HL-60 (cell line): ENCODE measurements around the gene TOMM40.

Experiments used
- DNase-seq, 2 experiments: peaks; one replicate each; pipeline ENCODE4 v3.0.0-alpha.2; 2010 to 2020; ENCODE audit warnings: low read depth in 1 of 2, low spot score in 1 of 2
- H3K27ac ChIP-seq: fragments of 250-450 bp; sonication (Bioruptor Pico); replicated peaks from 2 replicates; pipeline ENCODE4 v1.5.1; 2020; ENCODE audit warnings: mild to moderate bottlenecking, moderate library complexity
- H3K27me3 ChIP-seq: fragments of 250-450 bp; sonication (Bioruptor Pico); 2 replicates; pipeline ENCODE4 v1.5.1; 2021; ENCODE audit warnings: mild to moderate bottlenecking, moderate library complexity; ENCODE audit not compliant: insufficient read depth, poor library complexity, severe bottlenecking
- H3K4me3 ChIP-seq: replicated peaks from 2 replicates; pipeline ENCODE4 v1.5.1; 2011; ENCODE audit warnings: mild to moderate bottlenecking, control low read depth, low read length; ENCODE audit not compliant: insufficient read depth
- GABPA ChIP-seq: IDR thresholded peaks from 2 replicates; pipeline ENCODE4 v1.6.1; 2012; ENCODE audit warnings: low read depth
- POLR2AphosphoS5 ChIP-seq: IDR thresholded peaks from 2 replicates; pipeline ENCODE4 v1.6.1; 2012; ENCODE audit warnings: low read depth
- SPI1 ChIP-seq: IDR thresholded peaks from 2 replicates; pipeline ENCODE4 v1.6.1; 2012; ENCODE audit warnings: low read depth, mild to moderate bottlenecking, borderline replicate concordance
- TF ChIP-seq, protein P1 (sequence below): IDR thresholded peaks from 2 replicates; pipeline ENCODE4 v1.6.1; 2012; ENCODE audit warnings: low read depth; ENCODE audit not compliant: insufficient replicate concordance
- TF ChIP-seq, protein P2 (sequence below): IDR thresholded peaks from one replicate; pipeline ENCODE4 v1.5.1; 2011; ENCODE audit warnings: low read length, control low read depth, inconsistent platforms; ENCODE audit not compliant: insufficient read depth

TOMM40 gene

DNA sequence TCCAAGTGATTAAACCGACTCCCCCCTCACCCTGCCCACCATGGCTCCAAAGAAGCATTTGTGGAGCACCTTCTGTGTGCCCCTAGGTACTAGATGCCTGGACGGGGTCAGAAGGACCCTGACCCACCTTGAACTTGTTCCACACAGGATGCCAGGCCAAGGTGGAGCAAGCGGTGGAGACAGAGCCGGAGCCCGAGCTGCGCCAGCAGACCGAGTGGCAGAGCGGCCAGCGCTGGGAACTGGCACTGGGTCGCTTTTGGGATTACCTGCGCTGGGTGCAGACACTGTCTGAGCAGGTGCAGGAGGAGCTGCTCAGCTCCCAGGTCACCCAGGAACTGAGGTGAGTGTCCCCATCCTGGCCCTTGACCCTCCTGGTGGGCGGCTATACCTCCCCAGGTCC lies 16.6 kb downstream of the TOMM40 start:
- TF ChIP-seq POLR2AphosphoS5 (no peak), SPI1 (no peak), GABPA (no peak)
- TF ChIP-seq, protein P1, sequence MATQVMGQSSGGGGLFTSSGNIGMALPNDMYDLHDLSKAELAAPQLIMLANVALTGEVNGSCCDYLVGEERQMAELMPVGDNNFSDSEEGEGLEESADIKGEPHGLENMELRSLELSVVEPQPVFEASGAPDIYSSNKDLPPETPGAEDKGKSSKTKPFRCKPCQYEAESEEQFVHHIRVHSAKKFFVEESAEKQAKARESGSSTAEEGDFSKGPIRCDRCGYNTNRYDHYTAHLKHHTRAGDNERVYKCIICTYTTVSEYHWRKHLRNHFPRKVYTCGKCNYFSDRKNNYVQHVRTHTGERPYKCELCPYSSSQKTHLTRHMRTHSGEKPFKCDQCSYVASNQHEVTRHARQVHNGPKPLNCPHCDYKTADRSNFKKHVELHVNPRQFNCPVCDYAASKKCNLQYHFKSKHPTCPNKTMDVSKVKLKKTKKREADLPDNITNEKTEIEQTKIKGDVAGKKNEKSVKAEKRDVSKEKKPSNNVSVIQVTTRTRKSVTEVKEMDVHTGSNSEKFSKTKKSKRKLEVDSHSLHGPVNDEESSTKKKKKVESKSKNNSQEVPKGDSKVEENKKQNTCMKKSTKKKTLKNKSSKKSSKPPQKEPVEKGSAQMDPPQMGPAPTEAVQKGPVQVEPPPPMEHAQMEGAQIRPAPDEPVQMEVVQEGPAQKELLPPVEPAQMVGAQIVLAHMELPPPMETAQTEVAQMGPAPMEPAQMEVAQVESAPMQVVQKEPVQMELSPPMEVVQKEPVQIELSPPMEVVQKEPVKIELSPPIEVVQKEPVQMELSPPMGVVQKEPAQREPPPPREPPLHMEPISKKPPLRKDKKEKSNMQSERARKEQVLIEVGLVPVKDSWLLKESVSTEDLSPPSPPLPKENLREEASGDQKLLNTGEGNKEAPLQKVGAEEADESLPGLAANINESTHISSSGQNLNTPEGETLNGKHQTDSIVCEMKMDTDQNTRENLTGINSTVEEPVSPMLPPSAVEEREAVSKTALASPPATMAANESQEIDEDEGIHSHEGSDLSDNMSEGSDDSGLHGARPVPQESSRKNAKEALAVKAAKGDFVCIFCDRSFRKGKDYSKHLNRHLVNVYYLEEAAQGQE: no peak
- TF ChIP-seq, protein P2, sequence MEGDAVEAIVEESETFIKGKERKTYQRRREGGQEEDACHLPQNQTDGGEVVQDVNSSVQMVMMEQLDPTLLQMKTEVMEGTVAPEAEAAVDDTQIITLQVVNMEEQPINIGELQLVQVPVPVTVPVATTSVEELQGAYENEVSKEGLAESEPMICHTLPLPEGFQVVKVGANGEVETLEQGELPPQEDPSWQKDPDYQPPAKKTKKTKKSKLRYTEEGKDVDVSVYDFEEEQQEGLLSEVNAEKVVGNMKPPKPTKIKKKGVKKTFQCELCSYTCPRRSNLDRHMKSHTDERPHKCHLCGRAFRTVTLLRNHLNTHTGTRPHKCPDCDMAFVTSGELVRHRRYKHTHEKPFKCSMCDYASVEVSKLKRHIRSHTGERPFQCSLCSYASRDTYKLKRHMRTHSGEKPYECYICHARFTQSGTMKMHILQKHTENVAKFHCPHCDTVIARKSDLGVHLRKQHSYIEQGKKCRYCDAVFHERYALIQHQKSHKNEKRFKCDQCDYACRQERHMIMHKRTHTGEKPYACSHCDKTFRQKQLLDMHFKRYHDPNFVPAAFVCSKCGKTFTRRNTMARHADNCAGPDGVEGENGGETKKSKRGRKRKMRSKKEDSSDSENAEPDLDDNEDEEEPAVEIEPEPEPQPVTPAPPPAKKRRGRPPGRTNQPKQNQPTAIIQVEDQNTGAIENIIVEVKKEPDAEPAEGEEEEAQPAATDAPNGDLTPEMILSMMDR: no peak
- no peak for DNase-seq
- no peak overlapping the region for H3K4me3 ChIP-seq
- H3K27ac ChIP-seq: no peak overlapping the region
- peaks cover 10% of the 10 kb centered on the region for H3K27me3 ChIP-seq

DNA sequence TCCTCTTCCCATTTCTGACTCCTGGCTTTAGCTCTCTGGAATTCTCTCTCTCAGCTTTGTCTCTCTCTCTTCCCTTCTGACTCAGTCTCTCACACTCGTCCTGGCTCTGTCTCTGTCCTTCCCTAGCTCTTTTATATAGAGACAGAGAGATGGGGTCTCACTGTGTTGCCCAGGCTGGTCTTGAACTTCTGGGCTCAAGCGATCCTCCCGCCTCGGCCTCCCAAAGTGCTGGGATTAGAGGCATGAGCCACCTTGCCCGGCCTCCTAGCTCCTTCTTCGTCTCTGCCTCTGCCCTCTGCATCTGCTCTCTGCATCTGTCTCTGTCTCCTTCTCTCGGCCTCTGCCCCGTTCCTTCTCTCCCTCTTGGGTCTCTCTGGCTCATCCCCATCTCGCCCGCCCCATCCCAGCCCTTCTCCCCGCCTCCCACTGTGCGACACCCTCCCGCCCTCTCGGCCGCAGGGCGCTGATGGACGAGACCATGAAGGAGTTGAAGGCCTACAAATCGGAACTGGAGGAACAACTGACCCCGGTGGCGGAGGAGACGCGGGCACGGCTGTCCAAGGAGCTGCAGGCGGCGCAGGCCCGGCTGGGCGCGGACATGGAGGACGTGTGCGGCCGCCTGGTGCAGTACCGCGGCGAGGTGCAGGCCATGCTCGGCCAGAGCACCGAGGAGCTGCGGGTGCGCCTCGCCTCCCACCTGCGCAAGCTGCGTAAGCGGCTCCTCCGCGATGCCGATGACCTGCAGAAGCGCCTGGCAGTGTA lies 17.2 kb downstream of the TOMM40 start:
- TF ChIP-seq, protein P1: no peak
- TF ChIP-seq POLR2AphosphoS5 (no peak), GABPA (no peak), SPI1 (no peak)
- TF ChIP-seq, protein P2: no peak

DNA sequence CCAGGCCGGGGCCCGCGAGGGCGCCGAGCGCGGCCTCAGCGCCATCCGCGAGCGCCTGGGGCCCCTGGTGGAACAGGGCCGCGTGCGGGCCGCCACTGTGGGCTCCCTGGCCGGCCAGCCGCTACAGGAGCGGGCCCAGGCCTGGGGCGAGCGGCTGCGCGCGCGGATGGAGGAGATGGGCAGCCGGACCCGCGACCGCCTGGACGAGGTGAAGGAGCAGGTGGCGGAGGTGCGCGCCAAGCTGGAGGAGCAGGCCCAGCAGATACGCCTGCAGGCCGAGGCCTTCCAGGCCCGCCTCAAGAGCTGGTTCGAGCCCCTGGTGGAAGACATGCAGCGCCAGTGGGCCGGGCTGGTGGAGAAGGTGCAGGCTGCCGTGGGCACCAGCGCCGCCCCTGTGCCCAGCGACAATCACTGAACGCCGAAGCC lies 17.8 kb downstream of the TOMM40 start:
- TF ChIP-seq SPI1 (no peak), POLR2AphosphoS5 (no peak), GABPA (no peak)
- TF ChIP-seq, protein P1: no peak
- TF ChIP-seq, protein P2: no peak
- H3K27ac ChIP-seq: no peak overlapping the region
- no peak for DNase-seq
- peaks cover 10% of the 10 kb centered on the region for H3K27me3 ChIP-seq
- no peak overlapping the region for H3K4me3 ChIP-seq

More for the DNA sequence above, 17.2 kb downstream of the TOMM40 start:
- no peak for DNase-seq
- peaks cover 10% of the 10 kb centered on the region for H3K27me3 ChIP-seq
- H3K4me3 ChIP-seq: no peak overlapping the region
- no peak overlapping the region for H3K27ac ChIP-seq
